ENCODE measurements around the gene JMJD8. TPM values are rescaled to one million over a fixed set of nuclear protein-coding genes. Genes with fewer than 3 reads are reported as not detected.

The JMJD8 gene
- total RNA-seq, 1 experiment from 2014 or later = 33.4 TPM

DNA sequence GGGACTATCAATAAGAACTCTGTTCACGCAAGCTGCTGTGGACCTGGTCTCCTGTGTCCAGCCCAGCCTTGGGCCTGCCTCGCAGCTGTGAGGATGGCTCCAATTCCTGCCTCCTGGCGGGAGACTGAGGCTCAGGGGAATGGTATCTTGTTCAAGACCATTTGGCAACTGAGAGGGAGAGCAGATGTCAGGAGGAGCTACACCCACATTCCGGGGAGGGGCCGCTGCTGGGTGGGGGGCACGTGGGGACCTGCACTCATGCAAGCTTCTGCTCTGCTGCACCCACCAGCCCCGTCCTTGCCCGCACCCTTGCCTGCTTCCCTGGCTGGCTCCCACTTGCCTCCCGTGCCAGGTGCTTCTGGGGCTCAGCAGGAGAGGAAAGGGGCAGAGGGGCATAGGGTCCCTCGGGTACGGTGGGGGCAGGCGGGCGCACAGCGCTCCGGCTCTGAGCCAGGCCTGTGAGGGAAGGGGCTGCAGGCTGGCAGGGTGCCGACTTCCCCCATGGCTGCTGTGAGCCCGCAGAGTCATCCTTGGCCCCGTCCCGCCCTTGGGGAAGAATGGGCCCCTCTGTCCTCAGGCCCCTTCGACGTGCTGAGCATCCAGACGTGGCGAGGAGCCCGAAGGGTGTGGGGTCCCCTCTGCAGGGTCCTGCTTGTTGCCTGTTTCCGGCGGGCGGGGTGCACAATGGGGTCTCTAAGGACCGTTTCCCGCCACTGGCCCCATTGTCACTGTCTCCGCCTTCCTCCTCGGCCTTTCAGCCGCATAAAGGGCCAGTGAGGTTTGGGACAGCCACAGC is 33.5 kb upstream of the JMJD8 start:
- no peaks in the 10 kb centered on the region for H3K27me3 Mint-ChIP-seq (ENCODE audit: insufficient read depth, unreplicated experiment)
- BruUV-seq (replicated peaks) = no TSS peak
- H3K4me1 Mint-ChIP-seq (ENCODE audit: insufficient read depth, unreplicated experiment) = peaks cover 12% of the 10 kb centered on the region
- ChIA-PET POLR2A (interaction anchor here (2.2 to 8.8 kb wide), 2 partner anchors 7 to 42 kb away, joined by 4 to 124 read pairs; partner anchors contain the start of genes ANTKMT, CCDC78, HAGHL and RHBDL1), CTCF (interaction anchor here (0.6 to 2.0 kb wide), 4 partner anchors 10 to 256 kb away, joined by 3 to 5 read pairs (median 4); no protein-coding TSS in a partner anchor)
- no peaks in the 10 kb centered on the region for H3K9me3 Mint-ChIP-seq (ENCODE audit: unreplicated experiment)
- no peak overlapping the region for H3K27ac Mint-ChIP-seq (ENCODE audit: low read depth, unreplicated experiment)
- peaks cover 26% of the 10 kb centered on the region for H3K36me3 Mint-ChIP-seq (ENCODE audit: insufficient read depth, unreplicated experiment)
- intact Hi-C loops (cut with micrococcal nuclease) = no loop called here
- no peak for TF ChIP-seq CTCF (IDR thresholded peaks at IDR 0.05; ENCODE audit: unreplicated experiment)
- H3K4me3 Mint-ChIP-seq (ENCODE audit: unreplicated experiment) = no peak overlapping the region
- DNase-seq (ENCODE audit: unreplicated experiment) = no peak

DNA sequence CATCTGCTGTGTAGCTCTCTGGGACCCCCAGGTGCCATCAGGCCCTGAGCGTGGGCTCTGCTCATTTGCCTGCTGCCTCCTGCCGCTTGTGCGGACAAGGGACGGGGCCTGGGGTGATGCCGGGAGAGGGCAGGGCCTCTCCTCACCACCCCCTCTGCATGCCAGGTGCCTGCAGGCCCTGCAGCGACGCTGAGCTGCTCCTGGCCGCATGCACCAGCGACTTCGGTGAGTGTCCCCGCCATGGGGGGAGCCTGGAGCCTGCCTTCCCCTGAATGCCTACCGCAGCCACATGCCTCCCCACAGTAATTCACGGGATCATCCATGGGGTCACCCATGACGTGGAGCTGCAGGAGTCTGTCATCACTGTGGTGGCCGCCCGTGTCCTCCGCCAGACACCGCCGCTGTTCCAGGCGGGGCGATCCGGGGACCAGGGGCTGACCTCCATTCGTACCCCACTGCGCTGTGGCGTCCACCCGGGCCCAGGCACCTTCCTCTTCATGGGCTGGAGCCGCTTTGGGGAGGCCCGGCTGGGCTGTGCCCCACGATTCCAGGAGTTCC is 32.7 kb upstream of the JMJD8 start:
- ChIA-PET POLR2A (interaction anchor here (1.0 to 8.8 kb wide), 7 partner anchors 7 to 124 kb away, joined by 4 to 124 read pairs (median 8); partner anchors contain the start of genes ANTKMT, CCDC78, CIAO3 and FBXL16), CTCF (interaction anchor here (0.6 to 2.0 kb wide), 4 partner anchors 19 to 106 kb away, joined by 3 to 5 read pairs (median 3); no protein-coding TSS in a partner anchor)
- no peak overlapping the region for H3K27ac Mint-ChIP-seq (ENCODE audit: low read depth, unreplicated experiment)
- TF ChIP-seq CTCF (IDR thresholded peaks at IDR 0.05; ENCODE audit: unreplicated experiment) = no peak
- H3K27me3 Mint-ChIP-seq (ENCODE audit: insufficient read depth, unreplicated experiment) = no peaks in the 10 kb centered on the region
- H3K4me3 Mint-ChIP-seq (ENCODE audit: unreplicated experiment) = peak overlapping the region; percentile 76
- intact Hi-C loops (cut with micrococcal nuclease) = no loop called here
- peaks cover 26% of the 10 kb centered on the region for H3K36me3 Mint-ChIP-seq (ENCODE audit: insufficient read depth, unreplicated experiment)
- no peaks in the 10 kb centered on the region for H3K9me3 Mint-ChIP-seq (ENCODE audit: unreplicated experiment)
- peaks cover 16% of the 10 kb centered on the region for H3K4me1 Mint-ChIP-seq (ENCODE audit: insufficient read depth, unreplicated experiment)
- no peak for DNase-seq (ENCODE audit: unreplicated experiment)
- no TSS peak for BruUV-seq (replicated peaks)

GRCh38 chr16:716200-716568 is 32.0 kb upstream of the JMJD8 start:
- ChIA-PET POLR2A (interaction anchor here (0.6 to 8.8 kb wide), 14 partner anchors 8 to 123 kb away, joined by 3 to 124 read pairs (median 4); partner anchors contain the start of genes ANTKMT, CCDC78, CHTF18 and CIAO3), CTCF (interaction anchor here (0.6 to 2.0 kb wide), 8 partner anchors 9 to 1233 kb away, joined by 3 to 6 read pairs (median 3); partner anchors contain the start of gene CCDC78)
- Mint-ChIP-seq H3K9me3 (ENCODE audit: unreplicated experiment) (no peaks in the 10 kb centered on the region), H3K36me3 (ENCODE audit: insufficient read depth, unreplicated experiment) (peaks cover 26% of the 10 kb centered on the region), H3K27me3 (ENCODE audit: insufficient read depth, unreplicated experiment) (no peaks in the 10 kb centered on the region), H3K27ac (ENCODE audit: low read depth, unreplicated experiment) (no peak overlapping the region), H3K4me3 (ENCODE audit: unreplicated experiment) (peak overlapping the region; percentile 76), H3K4me1 (ENCODE audit: insufficient read depth, unreplicated experiment) (peaks cover 16% of the 10 kb centered on the region)
- BruUV-seq (replicated peaks) = no TSS peak
- no peak for TF ChIP-seq CTCF (IDR thresholded peaks at IDR 0.05; ENCODE audit: unreplicated experiment)
- intact Hi-C loops (cut with micrococcal nuclease) = no loop called here
- peak; percentile 44 for DNase-seq (ENCODE audit: unreplicated experiment)

Data from MCF 10A (cell line).